Upper lobe of left lung (tissue), 4 donors: ENCODE measurements around the gene NDUFA11.
A peak's percentile ranks its signal among the peaks of the same experiment; 100 is the strongest.

Source experiments
- CTCF ChIP-seq, 6 experiments: fragments of 450-650 bp in 4 of 6; fragments of 200-600 bp in 2 of 6; sonication (generic) in 2 of 6; IDR thresholded peaks; one replicate each; pipeline ENCODE4 v1.5.1; 2016 to 2019; ENCODE audit warnings: antibody characterized with exemption in 6 of 6
- EP300 ChIP-seq, 4 donors: sonication (generic); formaldehyde crosslinking; IDR thresholded peaks; one replicate each; pipeline ENCODE4 v1.5.1; 2017; ENCODE audit warnings: antibody characterized with exemption in 4 of 4, control low read depth in 2 of 4
- POLR2A ChIP-seq, 4 donors: fragments of 450-650 bp; IDR thresholded peaks; one replicate each; pipeline ENCODE4 v1.5.1; 2016 to 2017; ENCODE audit warnings: antibody characterized with exemption in 4 of 4, mild to moderate bottlenecking in 2 of 4
- POLR2AphosphoS5 ChIP-seq, 2 donors: sonication (generic); formaldehyde crosslinking; IDR thresholded peaks; one replicate each; pipeline ENCODE4 v1.5.1; 2017; ENCODE audit warnings: antibody characterized with exemption in 2 of 2

- TF ChIP-seq CTCF (IDR thresholded peaks at IDR 0.05): no peak
- TF ChIP-seq EP300 (IDR thresholded peaks at IDR 0.05): no peak
- peak in 1 of 4 donors; percentile 42 for TF ChIP-seq POLR2A (IDR thresholded peaks at IDR 0.05)
- peak; percentile 17 to 29 for TF ChIP-seq POLR2AphosphoS5 (IDR thresholded peaks at IDR 0.05)
Observed at GRCh38 chr19:5913739-5914357, 10.3 kb upstream of the NDUFA11 start, which contains the start of gene CAPS.
